DOHH2 (cell line): ENCODE measurements around the gene TMTC2.

Source experiments
- EZH2phosphoT487 ChIP-seq: fragments of 200-600 bp; sonication (generic); IDR thresholded peaks from 2 replicates; pipeline ENCODE4 v1.6.1; 2017; ENCODE audit warnings: borderline replicate concordance, mild to moderate bottlenecking, antibody characterized with exemption, low read length, moderate library complexity, mixed read lengths
- TF ChIP-seq, protein P1 (sequence below): fragments of 200-600 bp; sonication (generic); IDR thresholded peaks from one replicate; pipeline ENCODE4 v1.5.1; 2014; ENCODE audit warnings: antibody characterized with exemption, mild to moderate bottlenecking, low read depth, low read length; ENCODE audit not compliant: poor library complexity, severe bottlenecking

DNA sequence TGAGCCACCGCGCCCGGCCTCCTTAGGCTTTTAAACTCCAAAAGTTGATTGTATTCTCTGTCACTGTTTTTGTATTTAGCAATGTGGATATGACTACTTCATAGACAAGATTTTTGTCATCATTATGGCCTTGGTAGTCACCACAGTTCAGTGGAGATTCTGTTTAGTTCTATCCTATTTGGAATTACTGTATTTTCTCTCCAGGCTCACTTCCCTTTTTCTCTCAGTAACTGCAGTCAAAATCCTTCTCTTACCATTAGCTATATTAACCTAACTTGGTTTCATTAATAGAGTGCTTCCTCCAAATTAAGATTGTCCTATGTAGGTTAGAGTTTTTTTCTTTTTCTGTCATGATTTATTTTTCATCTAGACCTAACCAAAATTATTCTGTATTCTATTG is 283.9 kb downstream of the TMTC2 start:
- TF ChIP-seq, protein P1, sequence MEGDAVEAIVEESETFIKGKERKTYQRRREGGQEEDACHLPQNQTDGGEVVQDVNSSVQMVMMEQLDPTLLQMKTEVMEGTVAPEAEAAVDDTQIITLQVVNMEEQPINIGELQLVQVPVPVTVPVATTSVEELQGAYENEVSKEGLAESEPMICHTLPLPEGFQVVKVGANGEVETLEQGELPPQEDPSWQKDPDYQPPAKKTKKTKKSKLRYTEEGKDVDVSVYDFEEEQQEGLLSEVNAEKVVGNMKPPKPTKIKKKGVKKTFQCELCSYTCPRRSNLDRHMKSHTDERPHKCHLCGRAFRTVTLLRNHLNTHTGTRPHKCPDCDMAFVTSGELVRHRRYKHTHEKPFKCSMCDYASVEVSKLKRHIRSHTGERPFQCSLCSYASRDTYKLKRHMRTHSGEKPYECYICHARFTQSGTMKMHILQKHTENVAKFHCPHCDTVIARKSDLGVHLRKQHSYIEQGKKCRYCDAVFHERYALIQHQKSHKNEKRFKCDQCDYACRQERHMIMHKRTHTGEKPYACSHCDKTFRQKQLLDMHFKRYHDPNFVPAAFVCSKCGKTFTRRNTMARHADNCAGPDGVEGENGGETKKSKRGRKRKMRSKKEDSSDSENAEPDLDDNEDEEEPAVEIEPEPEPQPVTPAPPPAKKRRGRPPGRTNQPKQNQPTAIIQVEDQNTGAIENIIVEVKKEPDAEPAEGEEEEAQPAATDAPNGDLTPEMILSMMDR, result no peak
- TF ChIP-seq EZH2phosphoT487, result no peak
